Measurements from ENCODE around the gene IFNLR1.

Gene IFNLR1

GRCh38 chr1:24147194-24147593, 39.9 kb downstream of the IFNLR1 start:
- no peak for DNase-seq

GRCh38 chr1:24142546-24143534, 44.2 kb downstream of the IFNLR1 start, which contains the start of gene IL22RA1:
IL22RA1 (minus strand) TSS chr1:24143140; CDS start chr1:24143082, 58 bp downstream.
- no peak for DNase-seq

- no peak for DNase-seq
These were observed 45.6 kb downstream of the IFNLR1 start for GRCh38 chr1:24141311-24141997.

GRCh38 chr1:24140741-24141181, 46.3 kb downstream of the IFNLR1 start:
- no peak for DNase-seq

GRCh38 chr1:24139841-24140425, 47.2 kb downstream of the IFNLR1 start:
- no peak for DNase-seq

- DNase-seq, result no peak
These were observed 47.9 kb downstream of the IFNLR1 start for GRCh38 chr1:24139222-24139489.

- no peak for DNase-seq
These were observed 48.4 kb downstream of the IFNLR1 start for GRCh38 chr1:24138476-24139221.

GRCh38 chr1:24136956-24137539, 50.0 kb downstream of the IFNLR1 start:
- DNase-seq, result no peak

- no peak for DNase-seq
These were observed 52.7 kb downstream of the IFNLR1 start for GRCh38 chr1:24134376-24134775.

- DNase-seq, result no peak
These were observed 53.3 kb downstream of the IFNLR1 start for GRCh38 chr1:24133819-24134218.

- DNase-seq, result no peak
These were observed 56.7 kb downstream of the IFNLR1 start for GRCh38 chr1:24130385-24130784.

GRCh38 chr1:24127801-24128363, 59.2 kb downstream of the IFNLR1 start:
- DNase-seq, result no peak

GRCh38 chr1:24127134-24127800, 59.8 kb downstream of the IFNLR1 start:
- DNase-seq, result no peak

- DNase-seq, result no peak
These were observed 60.4 kb downstream of the IFNLR1 start for GRCh38 chr1:24126672-24127023.

- DNase-seq, result no peak
These were observed 60.9 kb downstream of the IFNLR1 start for GRCh38 chr1:24126018-24126671.

- no peak for DNase-seq
These were observed 61.6 kb downstream of the IFNLR1 start for GRCh38 chr1:24125456-24125855.

- no peak for DNase-seq
These were observed 62.1 kb downstream of the IFNLR1 start for GRCh38 chr1:24124980-24125379.

- DNase-seq, result no peak
These were observed 63.5 kb downstream of the IFNLR1 start for GRCh38 chr1:24123611-24124010.

GRCh38 chr1:24122776-24123175, 64.3 kb downstream of the IFNLR1 start:
- no peak for DNase-seq

- no peak for DNase-seq
These were observed 65.7 kb downstream of the IFNLR1 start for GRCh38 chr1:24121406-24121805.

GRCh38 chr1:24120965-24121364, 66.1 kb downstream of the IFNLR1 start:
- no peak for DNase-seq
